Stomach (tissue), 4 donors: Measurements from ENCODE around the gene SINHCAF.

Source experiments
- CTCF ChIP-seq, 7 experiments: fragments of 450-650 bp in 4 of 7; fragments of 200-600 bp in 3 of 7; sonication (generic) in 3 of 7; IDR thresholded peaks; one replicate each; pipeline ENCODE4 v1.5.1; 2016 to 2019; ENCODE audit warnings: antibody characterized with exemption in 7 of 7, control low read depth in 2 of 7, mild to moderate bottlenecking in 1 of 7
- POLR2A ChIP-seq, 4 donors: fragments of 450-650 bp; IDR thresholded peaks; one replicate each; pipeline ENCODE4 v1.6.1; 2016; ENCODE audit warnings: antibody characterized with exemption in 4 of 4, control low read depth in 2 of 4, mild to moderate bottlenecking in 1 of 4, moderate library complexity in 1 of 4
- POLR2AphosphoS5 ChIP-seq, 3 donors: sonication (generic); formaldehyde crosslinking; IDR thresholded peaks; one replicate each; pipeline ENCODE4 v1.6.1; 2016; ENCODE audit warnings: antibody characterized with exemption in 3 of 3

GRCh38 chr12:31267966-31268365 is 58.0 kb downstream of the SINHCAF start:
- TF ChIP-seq CTCF (IDR thresholded peaks at IDR 0.05) (no peak), POLR2AphosphoS5 (IDR thresholded peaks at IDR 0.05) (no peak), POLR2A (IDR thresholded peaks at IDR 0.05) (no peak)
